LNCAP (cell line): Measurements from ENCODE around the gene ZNF500.

Experiments used
- TF ChIP-seq, protein P1 (sequence below): fragments of 450-650 bp; IDR thresholded peaks from 2 replicates; pipeline ENCODE4 v1.5.1; 2017; ENCODE audit warnings: mild to moderate bottlenecking

Gene ZNF500

DNA sequence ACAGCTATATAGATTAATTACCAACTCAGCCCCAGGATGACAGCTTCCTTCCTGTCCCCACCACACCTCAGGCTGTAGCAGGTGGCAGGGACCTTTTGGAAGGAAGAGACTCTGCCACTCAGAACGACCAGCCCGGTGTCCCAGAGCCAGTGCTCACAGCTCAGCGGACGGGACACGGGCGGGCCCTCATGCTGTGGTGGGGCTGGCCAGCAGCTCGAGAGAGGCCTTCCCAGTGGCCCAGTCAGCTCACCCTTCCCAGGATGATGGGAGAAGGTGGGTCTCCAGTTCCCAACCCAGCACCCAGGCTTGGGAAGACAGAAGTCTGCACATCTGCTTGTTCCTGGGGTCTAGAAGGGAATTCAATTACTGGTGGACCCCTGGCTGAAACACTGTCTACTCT is 63.1 kb downstream of the ZNF500 start:
- TF ChIP-seq, protein P1, sequence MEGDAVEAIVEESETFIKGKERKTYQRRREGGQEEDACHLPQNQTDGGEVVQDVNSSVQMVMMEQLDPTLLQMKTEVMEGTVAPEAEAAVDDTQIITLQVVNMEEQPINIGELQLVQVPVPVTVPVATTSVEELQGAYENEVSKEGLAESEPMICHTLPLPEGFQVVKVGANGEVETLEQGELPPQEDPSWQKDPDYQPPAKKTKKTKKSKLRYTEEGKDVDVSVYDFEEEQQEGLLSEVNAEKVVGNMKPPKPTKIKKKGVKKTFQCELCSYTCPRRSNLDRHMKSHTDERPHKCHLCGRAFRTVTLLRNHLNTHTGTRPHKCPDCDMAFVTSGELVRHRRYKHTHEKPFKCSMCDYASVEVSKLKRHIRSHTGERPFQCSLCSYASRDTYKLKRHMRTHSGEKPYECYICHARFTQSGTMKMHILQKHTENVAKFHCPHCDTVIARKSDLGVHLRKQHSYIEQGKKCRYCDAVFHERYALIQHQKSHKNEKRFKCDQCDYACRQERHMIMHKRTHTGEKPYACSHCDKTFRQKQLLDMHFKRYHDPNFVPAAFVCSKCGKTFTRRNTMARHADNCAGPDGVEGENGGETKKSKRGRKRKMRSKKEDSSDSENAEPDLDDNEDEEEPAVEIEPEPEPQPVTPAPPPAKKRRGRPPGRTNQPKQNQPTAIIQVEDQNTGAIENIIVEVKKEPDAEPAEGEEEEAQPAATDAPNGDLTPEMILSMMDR: no peak

DNA sequence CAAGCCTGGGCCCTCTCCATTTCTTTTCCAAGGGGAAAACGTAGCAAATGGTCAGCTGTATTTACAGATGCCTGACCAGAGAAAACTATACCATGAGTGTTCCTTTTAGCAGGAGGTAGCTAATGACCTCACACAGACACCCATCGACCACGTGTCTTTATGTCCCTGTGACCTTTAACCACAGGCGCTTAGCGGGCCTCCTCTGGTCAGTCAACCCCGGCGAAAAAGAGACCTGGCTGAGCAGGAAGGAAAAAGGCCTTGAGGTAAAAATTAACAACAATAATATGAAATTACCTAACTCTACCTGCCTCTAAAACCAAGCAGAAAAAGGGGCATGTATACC is 64.5 kb downstream of the ZNF500 start:
- TF ChIP-seq, protein P1: no peak

- TF ChIP-seq, protein P1: no peak
These were observed 65.0 kb downstream of the ZNF500 start for GRCh38 chr16:4701791-4702465.

DNA sequence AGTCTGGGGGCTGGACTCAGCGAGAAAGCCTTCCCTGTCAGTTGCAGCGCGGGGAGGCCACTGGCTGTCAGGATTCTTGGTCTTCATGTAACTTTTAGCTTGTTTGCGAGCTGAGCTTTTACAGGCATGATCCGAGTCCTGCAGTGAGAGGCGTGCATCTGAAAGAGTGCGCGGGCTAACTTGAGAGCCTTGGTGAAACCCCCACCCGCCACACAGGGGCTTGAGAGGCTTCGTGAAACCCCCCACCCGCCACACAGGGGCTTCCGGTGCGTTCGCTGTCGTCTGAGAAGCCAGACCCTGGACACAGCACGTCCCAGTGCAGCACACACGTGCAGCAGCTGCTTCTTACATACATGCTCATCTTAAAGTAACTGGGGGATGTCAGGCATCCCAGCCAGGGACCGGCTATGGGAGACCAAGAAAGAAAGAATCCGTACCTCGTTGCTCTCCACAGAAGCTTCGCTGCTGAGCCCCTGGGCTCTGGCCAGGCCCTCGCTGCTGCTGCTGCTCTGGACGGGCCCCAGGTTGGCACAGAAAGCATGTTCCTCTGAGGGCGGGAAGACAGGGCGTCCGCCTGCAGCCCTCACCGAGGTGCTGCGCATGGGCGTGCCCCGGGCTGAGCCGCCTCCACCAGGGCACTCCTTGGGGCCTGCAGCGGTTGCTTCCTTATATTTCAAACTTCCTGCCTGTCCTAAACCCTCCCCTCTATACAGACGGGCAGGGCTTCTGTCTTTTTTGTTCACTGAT is 65.8 kb downstream of the ZNF500 start:
- TF ChIP-seq, protein P1: no peak

DNA sequence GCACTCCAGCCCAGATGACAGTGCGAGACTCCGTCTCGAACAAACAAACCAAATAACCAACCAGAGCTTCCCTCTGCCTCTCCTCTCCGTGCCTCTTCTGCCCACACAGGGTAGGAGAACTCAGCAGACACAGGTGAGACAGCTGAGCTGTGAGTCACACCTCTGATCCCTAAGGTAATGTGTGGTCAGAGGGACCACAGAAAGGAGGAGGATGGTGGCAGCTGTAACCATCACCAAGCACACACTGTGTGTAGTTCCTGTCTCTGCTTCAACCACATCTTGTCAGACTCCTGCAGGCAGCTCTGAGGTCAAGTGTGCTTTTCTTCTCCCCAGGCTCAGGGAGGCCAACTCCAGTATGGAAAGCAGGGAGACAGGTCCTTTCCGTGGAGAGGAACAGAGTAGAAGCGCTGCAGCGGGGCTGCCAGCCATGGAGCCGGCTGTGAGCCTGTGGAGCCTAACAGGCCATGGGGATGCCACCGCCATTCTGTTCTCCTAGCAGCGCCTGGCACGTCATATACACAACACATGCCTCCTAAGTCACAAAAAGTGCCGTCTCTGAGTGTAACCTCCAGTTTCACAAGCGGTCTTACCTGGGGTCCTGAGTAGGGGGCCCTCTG is 66.5 kb downstream of the ZNF500 start:
- TF ChIP-seq, protein P1: no peak

DNA sequence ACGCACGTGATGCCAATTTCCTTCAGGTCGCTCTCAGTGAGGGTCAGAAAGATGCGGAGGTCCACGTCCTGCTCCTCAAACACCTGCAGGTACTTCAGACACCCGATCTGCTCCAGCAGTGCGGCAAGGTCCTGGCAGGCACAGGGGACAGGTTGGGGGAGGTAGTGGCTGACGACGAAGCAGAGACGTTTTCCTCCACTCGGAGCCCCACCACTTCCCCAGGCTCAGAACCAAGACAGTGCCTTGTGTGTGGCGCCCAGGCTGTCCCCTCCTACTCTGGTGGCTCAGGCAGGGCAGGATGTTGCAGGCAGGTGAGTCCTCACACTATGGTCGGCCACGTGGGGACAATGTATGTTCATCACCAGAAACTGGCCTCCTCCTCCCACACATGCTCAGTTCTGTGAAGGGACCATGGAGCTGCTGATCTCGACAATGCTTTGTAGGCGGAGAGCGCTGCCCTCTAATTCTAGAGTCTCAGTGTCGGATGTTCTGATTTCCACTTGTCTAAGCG is 67.9 kb downstream of the ZNF500 start:
- TF ChIP-seq, protein P1: no peak

DNA sequence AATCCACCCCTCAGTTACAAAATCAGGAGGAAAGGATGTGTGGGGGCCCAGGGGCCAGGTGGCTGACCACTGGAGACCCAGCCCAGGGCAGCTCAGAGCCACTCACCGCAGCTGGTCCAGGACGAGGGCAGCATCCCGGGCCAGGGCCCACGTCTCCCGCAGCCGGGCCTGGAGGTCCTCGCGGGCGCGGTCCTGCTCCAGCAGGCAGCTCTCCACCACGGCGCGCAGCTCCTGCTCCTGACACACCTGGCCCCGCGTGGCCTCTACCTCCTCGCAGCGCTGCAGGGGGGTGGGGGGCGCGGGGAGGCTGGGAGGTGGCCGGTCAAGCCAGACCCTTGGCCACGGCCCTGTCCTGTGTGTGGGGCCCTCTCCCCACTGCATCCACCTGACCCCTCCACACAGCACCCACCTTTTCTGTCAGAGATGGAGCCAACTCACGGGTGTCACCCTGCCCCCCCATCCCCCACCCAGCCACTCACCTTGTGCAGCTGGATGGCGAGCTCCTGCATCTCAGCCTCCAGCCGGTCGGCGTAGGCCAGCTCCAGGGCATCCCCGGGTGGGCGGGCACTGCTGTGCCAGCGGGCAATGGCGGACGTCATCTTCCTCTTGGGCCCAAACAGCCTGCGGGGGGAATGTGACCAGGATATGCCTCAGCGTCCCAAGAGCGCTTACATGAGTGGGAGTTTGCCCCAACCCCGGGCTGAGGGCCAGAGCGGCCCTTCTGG is 68.5 kb downstream of the ZNF500 start:
- TF ChIP-seq, protein P1: no peak
